Body of pancreas (tissue), 4 donors: ENCODE measurements around the gene SSX4B.
"Not testable (repeated sequence)": the region's sequence is repeated elsewhere in the genome, so short reads cannot be mapped to it uniquely, and the experiment has no call there.

Source experiments
- POLR2A ChIP-seq, 3 donors: fragments of 450-650 bp; IDR thresholded peaks; one replicate each; pipeline ENCODE4 v1.6.1; 2016; ENCODE audit warnings: antibody characterized with exemption in 3 of 3, mild to moderate bottlenecking in 2 of 3
- TF ChIP-seq, protein P1 (sequence below), 7 experiments: fragments of 450-650 bp in 4 of 7; fragments of 200-600 bp in 3 of 7; sonication (generic) in 3 of 7; IDR thresholded peaks; one replicate each; pipeline ENCODE4 v1.5.1; 2016 to 2019; ENCODE audit warnings: antibody characterized with exemption in 7 of 7

DNA sequence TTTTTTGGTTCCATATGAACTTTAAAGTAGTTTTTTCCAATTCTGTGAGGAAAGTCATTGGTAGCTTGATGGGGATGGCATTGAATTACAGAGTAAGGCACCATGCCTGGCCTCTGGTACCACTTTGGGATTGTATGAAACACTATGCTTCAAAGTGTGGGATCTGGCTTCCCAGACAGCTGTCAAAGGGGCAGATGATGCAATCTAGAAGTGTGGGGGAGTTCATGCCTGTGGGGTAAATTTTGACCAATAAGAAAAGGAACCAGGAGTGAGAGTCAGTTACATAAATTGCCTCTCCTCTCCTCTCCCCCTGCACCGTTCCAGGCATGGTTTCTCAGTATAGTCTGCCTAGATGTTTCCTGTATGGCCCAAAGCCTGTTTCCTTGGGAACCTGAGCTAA lies 13.9 kb downstream of the SSX4B start:
- TF ChIP-seq, protein P1, sequence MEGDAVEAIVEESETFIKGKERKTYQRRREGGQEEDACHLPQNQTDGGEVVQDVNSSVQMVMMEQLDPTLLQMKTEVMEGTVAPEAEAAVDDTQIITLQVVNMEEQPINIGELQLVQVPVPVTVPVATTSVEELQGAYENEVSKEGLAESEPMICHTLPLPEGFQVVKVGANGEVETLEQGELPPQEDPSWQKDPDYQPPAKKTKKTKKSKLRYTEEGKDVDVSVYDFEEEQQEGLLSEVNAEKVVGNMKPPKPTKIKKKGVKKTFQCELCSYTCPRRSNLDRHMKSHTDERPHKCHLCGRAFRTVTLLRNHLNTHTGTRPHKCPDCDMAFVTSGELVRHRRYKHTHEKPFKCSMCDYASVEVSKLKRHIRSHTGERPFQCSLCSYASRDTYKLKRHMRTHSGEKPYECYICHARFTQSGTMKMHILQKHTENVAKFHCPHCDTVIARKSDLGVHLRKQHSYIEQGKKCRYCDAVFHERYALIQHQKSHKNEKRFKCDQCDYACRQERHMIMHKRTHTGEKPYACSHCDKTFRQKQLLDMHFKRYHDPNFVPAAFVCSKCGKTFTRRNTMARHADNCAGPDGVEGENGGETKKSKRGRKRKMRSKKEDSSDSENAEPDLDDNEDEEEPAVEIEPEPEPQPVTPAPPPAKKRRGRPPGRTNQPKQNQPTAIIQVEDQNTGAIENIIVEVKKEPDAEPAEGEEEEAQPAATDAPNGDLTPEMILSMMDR (IDR thresholded peaks at IDR 0.05): not testable (repeated sequence)
- not testable (repeated sequence) for TF ChIP-seq POLR2A (IDR thresholded peaks at IDR 0.05)
